ENCODE data around the gene BIRC6.
"Not testable (repeated sequence)": the region's sequence is repeated elsewhere in the genome, so short reads cannot be mapped to it uniquely, and the experiment has no call there.

BIRC6 gene

DNA sequence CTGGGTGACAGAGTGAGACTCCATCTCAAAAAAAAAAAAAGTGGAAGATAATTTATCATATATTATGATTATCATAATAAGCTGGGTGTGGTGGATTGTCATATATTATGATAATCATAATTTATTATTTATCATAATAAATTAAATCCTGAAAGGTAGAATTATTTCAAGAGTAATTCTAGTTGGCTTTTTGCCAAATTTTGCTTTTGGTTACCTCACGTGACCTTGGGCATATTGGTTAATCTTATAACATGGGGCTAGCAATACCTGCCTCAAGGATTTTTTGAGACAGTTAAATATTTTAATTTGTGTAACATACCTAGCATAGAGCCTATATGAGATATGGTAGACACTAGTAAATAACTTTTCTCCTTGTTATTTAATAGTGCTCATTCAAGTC is 159.7 kb downstream of the BIRC6 start:
- DNase-seq = no peak

DNA sequence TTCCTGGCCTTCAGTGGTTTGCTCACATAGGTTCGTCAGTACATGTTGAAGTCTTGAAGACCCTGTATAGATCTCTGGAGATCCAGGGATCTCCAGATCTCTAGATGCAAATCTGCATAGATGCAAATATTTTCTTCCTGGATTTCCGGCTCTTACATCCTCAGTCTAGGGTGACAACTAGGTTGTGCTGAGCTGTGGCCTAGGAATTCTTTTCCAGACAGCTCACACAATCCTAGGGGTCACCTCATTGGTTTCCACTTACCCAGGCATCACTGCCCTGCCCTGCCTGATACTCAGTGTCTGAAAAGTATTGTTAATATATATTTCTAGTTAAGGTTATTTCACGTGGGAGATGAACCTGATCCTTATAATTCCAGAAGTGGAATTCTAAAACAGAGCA is 165.9 kb downstream of the BIRC6 start:
- DNase-seq = peak; percentile 18

DNA sequence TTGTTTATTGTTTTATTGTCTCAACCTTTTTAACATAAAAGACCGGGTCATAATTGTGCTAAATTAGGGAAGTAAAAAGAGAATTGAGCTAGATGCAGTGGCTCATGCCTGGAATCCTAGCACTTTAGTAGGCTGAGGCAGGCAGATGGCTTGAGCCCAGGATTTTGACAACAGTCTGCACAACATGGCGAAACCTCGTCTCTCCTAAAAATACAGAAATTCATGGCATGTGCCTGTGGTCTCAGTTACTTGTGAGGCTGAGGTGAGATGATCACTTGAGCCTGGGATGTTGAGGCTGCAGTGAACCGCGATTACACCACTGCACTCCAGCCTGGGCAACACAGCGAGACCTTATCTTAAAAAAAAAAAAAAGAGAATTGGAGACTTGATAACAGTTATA is 166.9 kb downstream of the BIRC6 start:
- DNase-seq = no peak

DNA sequence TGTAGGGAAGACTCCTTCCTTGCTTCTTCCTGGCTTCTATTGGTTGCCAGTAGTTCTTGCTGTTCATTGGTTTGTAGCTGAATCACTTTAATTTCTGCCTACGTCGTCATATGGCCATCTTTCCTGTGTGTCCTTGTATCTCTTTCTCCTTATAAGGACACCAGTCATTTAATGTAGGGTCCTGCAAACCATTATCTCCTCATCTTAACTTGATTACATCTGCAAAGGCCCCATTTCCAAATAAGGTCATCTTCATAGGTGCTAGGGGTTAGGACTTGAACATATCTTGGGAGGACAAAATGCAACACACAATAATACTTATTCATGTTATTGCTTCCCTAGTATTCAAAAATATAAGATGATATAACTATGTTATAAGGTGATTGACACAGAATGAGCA is 175.5 kb downstream of the BIRC6 start:
- no peak for DNase-seq

DNA sequence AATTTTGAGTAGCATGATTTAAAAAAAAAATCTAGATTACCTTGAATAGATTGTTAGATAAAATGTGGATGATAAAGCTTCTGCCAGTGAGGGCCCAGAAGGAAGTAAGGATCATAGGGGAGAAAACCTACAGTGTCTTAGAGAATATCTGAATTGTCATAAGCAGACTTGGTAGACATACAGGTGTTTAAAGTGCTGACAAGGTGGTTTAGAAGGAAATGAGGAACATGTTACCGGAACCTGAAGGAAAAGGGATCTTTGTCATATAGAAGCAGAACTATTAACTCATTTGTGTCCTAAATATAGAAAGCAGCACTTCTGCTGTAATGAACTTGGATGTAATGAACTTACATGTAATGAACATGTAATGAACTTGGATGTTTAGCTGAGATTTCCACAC is 176.1 kb downstream of the BIRC6 start:
- DNase-seq = no peak

DNA sequence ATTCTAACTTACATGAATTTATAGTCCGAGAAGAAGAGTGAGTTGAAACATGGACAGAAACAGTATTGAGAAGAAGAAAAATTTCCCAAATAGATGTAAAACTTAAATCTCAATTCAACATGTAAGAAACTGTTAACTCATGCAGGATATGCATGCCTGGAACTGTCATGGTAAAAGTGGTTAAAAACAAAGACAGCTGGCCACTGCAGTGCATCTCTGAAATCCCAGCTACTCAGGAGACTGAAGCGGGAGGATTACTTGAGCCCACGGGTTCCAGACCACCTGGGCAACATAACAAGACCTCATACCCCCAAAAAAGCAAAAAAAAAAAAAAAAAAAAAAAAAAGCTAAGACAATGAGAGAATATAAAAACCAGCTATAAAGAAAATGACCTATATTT is 178.0 kb downstream of the BIRC6 start:
- no peak for DNase-seq

DNA sequence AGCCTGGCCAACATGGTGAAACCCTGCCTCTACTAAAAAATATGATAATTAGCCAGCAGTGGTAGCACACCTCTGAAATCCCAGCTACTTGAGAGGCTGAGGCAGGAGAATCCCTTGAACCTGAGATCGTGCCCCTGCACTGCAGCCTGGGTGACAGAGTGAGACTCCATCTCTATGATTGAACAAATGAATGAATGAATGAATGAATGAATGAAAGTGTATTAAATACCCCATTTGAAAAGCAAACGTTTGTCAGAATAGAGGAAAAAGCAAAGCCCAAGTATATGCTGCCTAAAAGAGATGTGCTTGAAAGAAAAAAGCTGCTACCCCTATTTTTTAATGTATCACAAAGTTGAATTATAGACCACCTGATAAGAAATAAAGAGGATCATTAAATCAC is 181.9 kb downstream of the BIRC6 start:
- no peak for DNase-seq

DNA sequence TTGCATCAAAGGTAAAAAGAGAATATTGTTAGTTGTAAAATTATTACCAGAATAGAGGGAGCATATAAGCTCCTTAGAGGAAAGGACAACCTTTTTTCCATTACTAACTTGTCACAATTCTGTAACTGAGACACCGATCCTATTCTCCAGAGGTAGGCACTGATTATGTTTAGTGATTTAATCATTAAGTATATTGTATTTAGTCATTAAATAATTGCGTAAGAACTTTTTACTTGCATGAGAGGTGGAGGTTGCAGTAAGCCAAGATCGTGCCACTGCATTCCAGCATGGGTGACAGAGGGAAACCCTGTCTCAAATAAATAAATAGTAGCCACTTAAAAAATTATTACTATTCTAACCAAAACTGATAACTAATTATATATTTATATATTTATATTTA is 195.7 kb downstream of the BIRC6 start:
- not testable (repeated sequence) for DNase-seq

DNA sequence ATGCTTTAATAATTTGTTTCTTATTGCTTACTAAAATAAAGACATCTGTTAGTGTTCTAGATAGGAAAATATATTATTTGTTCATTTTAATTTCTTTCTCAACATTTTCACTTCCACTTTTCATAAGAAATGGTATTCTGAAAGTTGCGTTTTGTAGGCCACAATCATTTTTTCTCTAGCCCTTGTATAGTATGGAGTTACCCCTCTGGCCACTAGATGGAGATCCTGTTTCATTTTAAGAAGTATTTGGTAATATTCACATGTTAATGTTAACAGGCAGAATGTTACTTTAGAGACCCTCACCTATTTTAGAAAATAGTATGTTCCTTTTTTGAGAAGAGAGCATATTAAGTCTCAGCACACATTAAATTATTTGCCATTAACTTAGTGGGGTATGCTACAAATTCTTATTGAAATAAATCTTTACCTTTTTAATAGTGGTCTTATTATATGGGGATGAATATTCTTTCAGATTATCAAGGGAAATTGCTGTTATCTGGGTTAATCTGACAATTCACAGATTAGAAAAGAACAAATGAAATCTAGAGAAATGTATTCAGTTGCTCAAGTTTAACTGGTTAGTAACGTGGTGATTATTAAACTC is 197.1 kb downstream of the BIRC6 start:
- peak; percentile 42 for DNase-seq

DNA sequence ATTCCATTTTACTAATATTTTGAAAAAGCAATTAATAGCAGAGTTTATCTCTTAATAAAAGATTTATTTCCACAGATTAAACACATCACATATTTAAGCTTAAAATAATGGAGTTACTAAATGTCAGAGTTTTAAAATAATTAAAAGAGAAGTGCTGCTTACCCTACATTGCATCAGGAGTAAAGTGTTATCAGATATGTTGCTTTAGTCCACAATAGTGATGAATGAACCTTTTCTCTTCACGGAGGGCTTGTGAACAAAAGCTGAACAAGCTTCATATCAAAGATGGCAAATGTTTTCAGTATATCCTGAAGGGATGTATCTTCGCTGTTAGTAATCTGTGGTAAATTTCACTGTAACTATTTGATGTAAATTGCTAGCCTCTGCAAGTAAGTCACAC is 201.7 kb downstream of the BIRC6 start:
- DNase-seq = no peak

DNA sequence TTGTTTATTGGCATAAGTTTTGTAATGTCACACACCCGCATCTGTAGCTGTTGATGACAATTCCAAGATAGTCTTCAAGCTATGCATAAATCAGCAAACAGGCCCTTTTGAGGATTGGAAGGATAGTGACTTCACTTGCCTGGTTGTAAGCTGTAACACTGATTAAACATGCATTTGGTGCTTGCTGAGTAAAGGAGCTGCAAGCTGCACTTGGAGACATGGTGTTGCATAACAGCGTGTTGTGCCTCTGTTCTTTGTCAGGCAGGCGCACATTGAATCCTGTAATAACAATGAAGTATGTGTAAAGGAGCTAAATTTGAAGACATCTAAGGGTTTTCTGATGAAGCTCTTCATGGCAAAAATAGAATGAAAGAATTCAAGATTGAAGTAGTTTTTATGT is 202.3 kb downstream of the BIRC6 start:
- DNase-seq = peak; percentile 3

DNA sequence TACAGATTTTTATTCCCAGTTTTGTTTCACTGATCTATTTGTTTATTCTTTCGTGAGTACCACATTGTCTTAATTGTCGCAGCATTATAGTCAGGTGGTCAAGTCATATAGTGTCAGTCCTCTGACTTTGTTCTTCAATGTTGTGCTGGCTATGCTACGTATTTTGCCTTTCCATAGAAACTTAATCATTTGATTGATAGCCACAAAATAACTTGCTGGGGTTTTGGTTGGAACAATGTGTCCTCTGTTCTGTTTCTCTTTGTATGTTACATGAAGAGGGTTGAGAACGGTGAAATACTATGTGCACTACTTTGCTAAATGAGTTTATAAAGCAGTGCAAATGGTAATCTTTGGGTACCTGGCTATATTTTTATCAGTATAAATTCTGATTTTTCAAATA is 206.1 kb downstream of the BIRC6 start:
- DNase-seq = no peak

DNA sequence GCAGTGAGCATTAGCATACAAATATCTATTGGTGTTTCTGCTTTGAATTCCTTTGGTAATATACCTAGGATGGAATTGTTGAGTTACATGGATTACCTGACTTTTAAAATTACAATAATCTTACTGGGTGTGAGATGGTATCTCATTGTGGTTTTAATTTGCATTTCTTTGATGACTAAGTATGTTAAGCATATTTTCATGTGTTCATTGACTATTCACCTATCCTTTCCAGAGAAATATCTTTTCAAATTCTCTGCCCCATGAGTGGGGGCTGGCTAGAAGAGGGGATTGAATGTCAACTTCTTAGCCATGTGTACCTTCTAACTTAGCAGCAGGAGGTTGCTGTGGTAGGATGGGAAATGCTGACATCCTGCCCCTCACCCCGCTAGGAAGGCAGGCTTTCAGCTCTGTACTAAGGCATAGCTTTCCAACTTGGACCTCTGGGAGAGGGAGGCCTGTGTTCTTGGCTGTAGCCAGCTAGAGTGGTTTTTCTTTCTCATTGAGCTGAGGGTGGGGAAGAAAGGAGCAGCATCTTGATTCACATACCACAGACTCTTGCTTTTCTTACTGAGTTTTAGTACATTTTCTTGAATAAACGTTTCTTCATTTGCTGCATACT is 207.7 kb downstream of the BIRC6 start:
- DNase-seq = no peak

DNA sequence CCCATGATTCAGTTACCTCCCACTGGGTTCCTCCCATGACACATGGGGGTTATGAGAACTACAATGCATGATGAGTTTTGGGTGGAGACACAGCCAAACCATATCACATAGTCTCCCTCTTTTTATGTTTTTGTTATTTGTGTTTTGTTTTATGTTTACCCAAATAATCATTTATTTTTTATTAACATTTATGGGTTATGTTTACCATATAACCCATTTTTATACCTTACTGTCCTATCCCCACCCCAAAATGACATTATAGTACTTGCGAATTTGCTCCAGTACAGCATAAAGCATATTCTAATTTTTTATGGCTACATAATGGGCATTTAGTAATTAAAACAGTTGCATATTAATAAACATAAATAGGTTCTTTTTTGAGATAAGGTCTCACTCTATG is 209.1 kb downstream of the BIRC6 start:
- DNase-seq = no peak

DNA sequence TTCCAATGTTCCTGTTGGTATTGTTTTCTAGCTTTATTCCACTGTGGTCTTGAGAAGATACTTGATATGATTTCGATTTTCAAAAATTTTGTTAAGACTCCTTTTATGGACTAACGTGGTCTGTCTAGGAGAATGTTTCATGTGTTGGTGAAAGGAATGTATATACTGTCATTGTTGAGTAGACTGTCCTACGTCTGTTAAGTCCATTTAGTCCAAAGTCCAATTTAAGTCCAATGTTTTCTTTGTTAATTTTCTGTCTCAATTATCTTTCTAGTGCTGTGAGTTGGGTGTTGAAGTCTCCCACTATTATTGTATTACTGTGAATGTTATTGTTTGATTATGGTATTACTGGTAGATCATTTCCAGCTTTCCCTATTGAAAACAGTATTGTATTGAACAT is 215.2 kb downstream of the BIRC6 start:
- no peak for DNase-seq

DNA sequence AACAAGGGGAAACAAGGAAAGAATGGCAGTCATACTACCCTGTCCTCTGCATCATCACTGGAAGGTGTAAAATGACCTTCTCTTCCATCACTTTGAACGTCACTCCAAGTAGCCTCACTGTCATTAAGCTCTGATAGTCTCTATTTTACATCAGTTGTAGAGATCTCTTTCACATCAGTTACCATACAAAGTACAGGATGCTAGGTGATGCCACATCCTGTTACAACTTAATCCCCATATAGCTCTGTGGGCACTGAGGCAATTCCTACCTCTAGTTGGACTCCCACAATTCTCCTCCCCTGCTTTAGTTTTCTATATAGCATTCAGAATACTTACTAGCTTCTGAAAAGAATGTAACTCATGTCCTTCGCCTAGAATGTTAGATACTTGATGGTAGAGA is 215.9 kb downstream of the BIRC6 start:
- no peak for DNase-seq

DNA sequence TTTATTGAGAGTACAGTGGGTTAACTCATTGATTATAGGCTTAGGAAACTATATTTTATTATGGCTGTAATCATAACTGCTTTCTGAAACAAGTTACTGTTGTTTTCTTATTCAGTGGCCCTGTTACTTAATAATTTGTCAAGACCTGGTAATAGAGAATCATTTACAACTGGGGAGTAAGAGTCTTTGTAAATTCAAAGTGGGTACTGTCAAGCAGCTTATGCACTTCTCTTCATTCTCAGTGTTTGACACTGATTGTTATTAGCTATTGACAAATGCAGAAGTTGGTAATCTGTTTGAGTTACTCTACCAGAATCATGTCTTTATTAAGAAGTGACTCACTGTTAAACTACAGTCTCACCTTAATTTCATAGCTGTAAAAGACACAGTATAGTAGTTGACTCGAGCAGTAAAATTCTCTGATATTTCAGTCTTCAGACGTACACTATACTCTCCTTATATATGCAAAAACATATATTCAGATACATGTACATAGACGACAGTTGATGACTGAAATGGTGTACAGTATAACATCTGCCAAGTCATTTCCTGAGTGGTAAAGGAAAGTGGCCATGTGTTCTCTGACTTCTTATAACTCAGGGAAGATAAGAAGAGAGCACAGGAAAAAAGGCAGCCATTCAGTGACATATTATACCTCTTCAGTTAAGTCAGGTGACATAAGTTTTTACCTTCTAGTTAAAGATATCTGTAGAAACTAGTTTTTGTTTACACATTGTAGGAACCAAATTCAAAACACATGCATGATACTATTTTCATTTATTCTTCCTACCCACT is 235.0 kb downstream of the BIRC6 start:
- peak; percentile 8 for DNase-seq

DNA sequence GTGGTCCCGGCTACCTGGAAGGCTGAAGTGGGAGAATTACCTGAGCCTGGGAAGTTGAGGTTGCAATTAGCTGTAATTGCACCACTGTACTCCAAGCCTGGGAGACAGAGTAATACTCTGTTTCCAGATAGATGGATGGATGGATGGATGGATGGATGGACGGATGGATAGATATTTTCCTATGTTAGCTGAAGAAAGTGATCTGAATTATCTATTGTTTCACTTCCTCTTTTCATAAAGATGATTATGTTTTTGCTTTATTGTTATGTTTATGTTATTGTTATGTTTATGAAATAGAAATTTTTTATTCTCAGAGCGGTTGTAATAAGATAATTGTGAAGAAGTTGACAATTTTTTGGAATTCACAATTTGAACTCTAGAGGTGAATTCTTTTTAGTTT is 237.8 kb downstream of the BIRC6 start:
- DNase-seq = no peak

DNA sequence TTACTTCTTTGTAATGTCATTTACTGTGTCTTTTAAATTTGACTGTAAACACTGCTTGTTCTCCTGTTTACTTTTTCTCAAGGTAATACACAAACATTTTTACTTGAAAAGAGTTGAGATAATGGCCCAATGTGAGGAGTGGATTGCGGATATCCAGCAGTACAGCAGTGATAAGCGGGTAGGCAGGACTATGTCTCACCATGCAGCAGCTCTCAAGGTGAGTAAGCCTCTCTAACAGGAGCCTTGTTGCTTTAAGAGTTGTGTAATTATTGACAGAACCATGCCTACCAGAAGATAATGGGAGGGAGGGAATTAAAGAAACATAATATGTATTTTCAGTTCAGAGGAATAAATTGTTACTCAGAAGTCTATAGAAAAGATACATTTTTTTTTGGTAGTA is 254.5 kb downstream of the BIRC6 start:
- DNase-seq = no peak

DNA sequence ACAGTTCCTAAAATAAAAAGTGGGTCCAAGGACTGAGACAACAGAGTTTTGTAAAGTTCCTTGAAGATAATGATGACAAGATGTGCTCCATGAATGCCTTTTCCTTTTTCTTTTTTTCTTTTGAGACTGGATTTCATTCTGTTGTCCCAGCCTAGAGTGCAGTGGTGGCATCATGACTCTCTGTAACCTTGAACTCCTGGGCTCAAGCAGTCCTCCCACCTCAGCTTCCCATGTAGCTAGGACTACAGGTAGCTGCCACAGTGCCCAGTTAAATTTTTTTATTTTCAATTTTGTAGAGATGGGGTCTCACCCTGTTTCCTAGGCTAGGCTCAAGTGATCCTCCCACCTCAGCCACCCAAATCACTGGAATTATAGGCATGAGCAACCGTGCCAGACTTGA is 254.9 kb downstream of the BIRC6 start:
- DNase-seq = no peak

DNA sequence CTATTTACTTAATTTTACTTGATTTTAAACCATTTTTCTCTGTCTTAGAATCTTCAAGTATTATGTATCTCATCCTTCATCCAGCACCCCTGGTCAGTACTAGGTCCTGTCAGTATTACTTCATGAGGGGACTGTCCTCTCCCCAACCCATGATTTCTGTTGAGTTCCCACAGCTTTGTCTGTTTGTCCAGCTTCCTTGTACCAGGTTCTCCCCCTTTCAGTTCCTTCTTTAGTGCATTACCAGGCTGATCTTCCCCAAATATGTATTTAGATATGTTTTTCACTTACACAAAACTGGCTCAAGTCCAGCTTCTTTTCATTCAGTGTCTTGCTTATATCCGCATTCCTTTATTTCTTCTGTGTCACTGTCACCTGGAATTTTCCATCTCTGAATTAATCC is 257.3 kb downstream of the BIRC6 start:
- DNase-seq = no peak

DNA sequence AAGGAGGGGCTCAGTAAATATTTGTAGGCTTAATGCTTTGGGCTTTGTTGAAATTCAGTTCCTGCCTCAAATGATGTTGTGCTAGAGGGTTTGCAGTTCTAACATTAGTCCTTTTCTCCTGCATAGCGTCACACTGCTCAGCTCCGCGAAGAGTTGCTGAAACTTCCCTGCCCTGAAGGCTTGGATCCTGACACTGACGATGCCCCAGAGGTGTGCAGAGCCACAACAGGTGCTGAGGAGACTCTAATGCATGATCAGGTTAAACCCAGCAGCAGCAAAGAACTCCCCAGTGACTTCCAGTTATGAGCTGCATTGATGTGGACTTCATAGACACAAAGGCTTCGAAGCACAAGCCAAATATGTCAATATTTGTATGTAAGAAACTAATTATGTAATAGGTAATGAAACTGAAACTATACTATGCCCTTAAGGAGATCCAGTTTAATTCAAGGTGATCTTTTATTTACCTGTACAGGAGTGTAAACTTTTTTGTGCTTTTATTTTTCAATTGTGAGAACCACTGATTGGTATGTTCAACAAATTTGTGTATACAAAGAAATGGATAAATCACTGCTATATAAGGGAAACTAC is 260.9 kb downstream of the BIRC6 start:
- no peak for DNase-seq

DNA sequence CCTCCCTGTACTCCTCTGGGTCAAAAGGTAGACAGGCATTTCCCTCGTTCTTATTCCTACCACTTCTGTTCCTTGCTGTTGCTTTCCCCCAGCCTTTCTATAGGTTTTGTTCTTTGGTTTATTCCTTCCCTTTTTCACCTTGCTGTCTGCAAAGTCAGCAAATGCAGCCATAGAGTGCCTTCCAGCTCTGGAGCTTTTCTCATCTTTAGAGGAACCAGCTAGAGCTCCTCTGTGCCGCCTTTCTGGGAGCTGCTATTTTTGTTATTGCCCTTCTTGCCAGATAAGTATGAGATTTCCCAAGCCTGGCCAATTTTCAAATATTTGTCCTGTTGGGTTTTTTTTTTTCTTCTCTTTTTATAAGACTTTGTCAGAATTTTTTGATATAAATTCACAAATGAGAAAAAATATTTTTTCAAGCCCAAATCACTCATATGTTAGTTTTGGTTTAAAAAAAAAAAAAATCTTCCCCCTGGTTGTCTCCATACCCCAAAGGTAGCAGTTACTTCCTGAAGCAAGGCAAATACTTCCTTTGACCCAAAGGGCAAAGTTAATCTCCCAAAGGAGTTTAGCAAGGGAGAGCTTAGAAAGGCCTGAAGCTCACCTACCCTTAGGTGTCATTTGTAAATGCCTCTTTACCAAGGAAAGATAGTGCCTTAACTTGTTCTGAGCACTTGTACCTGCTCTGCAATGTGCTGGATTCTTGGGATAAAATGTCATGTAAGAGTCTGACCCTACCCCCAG is 265.9 kb downstream of the BIRC6 start:
- no peak for DNase-seq

Measured in fibroblast of skin of right biceps (primary cell).